ENCODE data around the gene CFAP52.

CFAP52 gene

DNA sequence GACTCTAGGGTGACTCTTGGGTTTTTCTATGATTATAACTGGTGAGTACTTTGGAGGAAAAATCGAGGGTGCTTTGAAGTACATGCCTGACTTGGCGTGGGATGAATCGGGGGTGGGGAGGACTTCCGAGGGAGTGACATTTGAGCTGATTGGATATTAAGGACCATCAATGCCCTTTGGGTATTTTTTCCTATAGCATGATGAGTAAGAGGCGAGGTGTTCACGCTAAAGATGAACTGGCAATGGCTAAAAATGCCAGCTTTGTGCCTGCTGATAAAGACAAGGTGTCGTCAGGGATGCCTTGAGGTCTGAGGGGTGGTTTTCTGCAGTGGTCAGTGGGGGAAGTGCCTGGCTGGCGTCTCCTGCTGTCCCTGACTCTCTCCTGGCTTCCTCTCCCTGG is 94.2 kb downstream of the CFAP52 start:
- H3K79me2 ChIP-seq (ENCODE audit: control insufficient read depth, insufficient read depth, low read length, unreplicated experiment): no peaks in the 10 kb centered on the region
- no peaks in the 10 kb centered on the region for H3K4me1 ChIP-seq (ENCODE audit: control insufficient read depth, insufficient read depth, low read length, unreplicated experiment)
- no peaks in the 10 kb centered on the region for H3K36me3 ChIP-seq (ENCODE audit: insufficient read depth, low read length)
- no peak overlapping the region for H3K27ac ChIP-seq (ENCODE audit: low read depth, low read length)
- H3K4me3 ChIP-seq (ENCODE audit: low read depth, low read length): no peak overlapping the region
- H3K27me3 ChIP-seq (ENCODE audit: insufficient read depth, low read length): no peaks in the 10 kb centered on the region
- no peak overlapping the region for H2AFZ ChIP-seq (ENCODE audit: low read length, unreplicated experiment)

- H3K36me3 ChIP-seq (ENCODE audit: insufficient read depth, low read length): no peaks in the 10 kb centered on the region
- H3K27ac ChIP-seq (ENCODE audit: low read depth, low read length): no peak overlapping the region
- H3K4me1 ChIP-seq (ENCODE audit: control insufficient read depth, insufficient read depth, low read length, unreplicated experiment): no peaks in the 10 kb centered on the region
- no peaks in the 10 kb centered on the region for H3K27me3 ChIP-seq (ENCODE audit: insufficient read depth, low read length)
- H2AFZ ChIP-seq (ENCODE audit: low read length, unreplicated experiment): no peak overlapping the region
- no peak overlapping the region for H3K4me3 ChIP-seq (ENCODE audit: low read depth, low read length)
- no peaks in the 10 kb centered on the region for H3K79me2 ChIP-seq (ENCODE audit: control insufficient read depth, insufficient read depth, low read length, unreplicated experiment)
Measured at GRCh38 chr17:9671559-9671958, 95.1 kb downstream of the CFAP52 start.

DNA sequence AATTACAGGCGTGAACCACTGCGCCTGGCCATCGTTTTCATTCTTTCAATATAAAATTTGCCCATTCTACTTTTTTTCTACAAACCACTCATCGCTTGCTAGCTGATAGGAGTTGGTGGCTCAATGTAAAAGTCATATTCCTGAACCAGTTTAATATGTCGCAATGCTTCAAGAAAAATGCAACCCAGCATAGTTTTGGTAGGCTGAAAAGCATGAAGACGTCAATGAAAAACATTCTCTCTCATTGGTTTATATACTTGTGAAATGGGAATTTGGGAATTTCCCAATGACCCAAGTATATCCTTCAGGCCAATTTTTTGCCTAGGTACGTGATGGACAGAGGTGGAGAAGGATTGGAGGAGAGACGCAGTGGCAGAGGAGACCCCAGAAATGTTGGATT is 95.8 kb downstream of the CFAP52 start:
- Histone ChIP-seq H2AFZ (ENCODE audit: low read length, unreplicated experiment) (no peak overlapping the region), H3K4me1 (ENCODE audit: control insufficient read depth, insufficient read depth, low read length, unreplicated experiment) (no peaks in the 10 kb centered on the region), H3K79me2 (ENCODE audit: control insufficient read depth, insufficient read depth, low read length, unreplicated experiment) (no peaks in the 10 kb centered on the region), H3K4me3 (ENCODE audit: low read depth, low read length) (no peak overlapping the region), H3K27ac (ENCODE audit: low read depth, low read length) (no peak overlapping the region), H3K36me3 (ENCODE audit: insufficient read depth, low read length) (no peaks in the 10 kb centered on the region), H3K27me3 (ENCODE audit: insufficient read depth, low read length) (no peaks in the 10 kb centered on the region)

DNA sequence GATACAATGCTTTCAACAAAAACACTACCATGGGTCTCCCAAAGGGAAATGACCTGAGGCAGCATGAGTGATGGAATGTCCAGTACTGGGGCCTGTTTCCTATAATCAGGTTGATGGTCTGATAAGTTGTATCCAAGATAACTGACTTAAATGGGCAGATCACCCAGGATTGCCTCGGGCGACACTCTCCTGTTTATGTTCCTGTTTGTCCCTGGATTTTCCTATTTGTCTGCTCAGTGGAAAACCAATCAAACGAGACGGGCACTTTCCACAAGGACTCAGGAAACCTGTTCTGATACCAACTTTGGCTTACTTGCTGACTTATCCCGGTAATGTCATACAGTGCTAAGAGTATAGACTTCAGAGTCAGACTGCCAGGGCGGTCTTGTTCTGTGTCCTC is 96.2 kb downstream of the CFAP52 start:
- H3K36me3 ChIP-seq (ENCODE audit: insufficient read depth, low read length): no peaks in the 10 kb centered on the region
- no peak overlapping the region for H3K27ac ChIP-seq (ENCODE audit: low read depth, low read length)
- no peaks in the 10 kb centered on the region for H3K79me2 ChIP-seq (ENCODE audit: control insufficient read depth, insufficient read depth, low read length, unreplicated experiment)
- no peaks in the 10 kb centered on the region for H3K27me3 ChIP-seq (ENCODE audit: insufficient read depth, low read length)
- H3K4me3 ChIP-seq (ENCODE audit: low read depth, low read length): no peak overlapping the region
- no peaks in the 10 kb centered on the region for H3K4me1 ChIP-seq (ENCODE audit: control insufficient read depth, insufficient read depth, low read length, unreplicated experiment)
- no peak overlapping the region for H2AFZ ChIP-seq (ENCODE audit: low read length, unreplicated experiment)

DNA sequence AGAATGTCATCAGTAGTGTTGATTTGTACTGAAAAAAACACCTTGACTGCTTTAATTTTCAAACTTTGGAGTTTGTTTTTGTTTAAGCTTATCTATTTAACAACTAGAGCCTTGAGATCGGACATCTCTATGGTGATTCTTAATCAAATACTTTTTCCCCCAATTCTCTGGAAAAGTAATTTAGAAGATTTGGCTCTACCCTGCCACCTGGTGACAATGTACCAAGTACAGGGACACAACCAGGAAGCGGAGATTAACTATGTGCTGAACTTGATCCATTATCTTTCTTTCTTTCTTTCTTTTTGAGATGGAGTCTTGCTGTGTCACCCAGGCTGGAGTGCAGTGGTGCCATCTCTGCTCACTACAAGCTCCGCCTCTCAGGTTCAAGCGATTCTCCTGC is 99.6 kb downstream of the CFAP52 start:
- no peak overlapping the region for H2AFZ ChIP-seq (ENCODE audit: low read length, unreplicated experiment)
- no peak overlapping the region for H3K27ac ChIP-seq (ENCODE audit: low read depth, low read length)
- no peaks in the 10 kb centered on the region for H3K36me3 ChIP-seq (ENCODE audit: insufficient read depth, low read length)
- H3K4me3 ChIP-seq (ENCODE audit: low read depth, low read length): no peak overlapping the region
- H3K79me2 ChIP-seq (ENCODE audit: control insufficient read depth, insufficient read depth, low read length, unreplicated experiment): no peaks in the 10 kb centered on the region
- H3K4me1 ChIP-seq (ENCODE audit: control insufficient read depth, insufficient read depth, low read length, unreplicated experiment): no peaks in the 10 kb centered on the region
- H3K27me3 ChIP-seq (ENCODE audit: insufficient read depth, low read length): no peaks in the 10 kb centered on the region

GRCh38 chr17:9676820-9677310 is 100.4 kb downstream of the CFAP52 start:
- Histone ChIP-seq H3K79me2 (ENCODE audit: control insufficient read depth, insufficient read depth, low read length, unreplicated experiment) (no peaks in the 10 kb centered on the region), H3K4me1 (ENCODE audit: control insufficient read depth, insufficient read depth, low read length, unreplicated experiment) (no peaks in the 10 kb centered on the region), H3K36me3 (ENCODE audit: insufficient read depth, low read length) (no peaks in the 10 kb centered on the region), H3K27me3 (ENCODE audit: insufficient read depth, low read length) (no peaks in the 10 kb centered on the region), H2AFZ (ENCODE audit: low read length, unreplicated experiment) (no peak overlapping the region), H3K4me3 (ENCODE audit: low read depth, low read length) (no peak overlapping the region), H3K27ac (ENCODE audit: low read depth, low read length) (no peak overlapping the region)

DNA sequence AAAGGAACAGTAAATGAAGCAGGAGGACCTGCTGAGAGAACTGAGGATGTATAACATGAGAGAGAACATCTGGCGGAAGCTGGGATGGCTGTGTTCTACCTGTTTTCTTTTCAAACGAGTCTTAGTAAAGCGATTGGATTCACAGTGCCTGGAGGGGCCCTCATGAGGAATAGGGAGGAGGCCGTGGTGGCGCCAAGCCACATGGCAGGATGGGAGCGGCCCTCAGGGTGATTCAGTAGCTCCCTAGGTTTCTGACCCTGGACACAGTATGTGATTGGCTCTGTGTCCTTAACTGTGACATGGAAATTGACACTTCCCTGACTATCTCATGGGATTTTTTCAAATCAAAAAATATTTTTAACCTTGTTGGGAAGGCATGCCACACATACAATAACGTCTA is 101.0 kb downstream of the CFAP52 start:
- Histone ChIP-seq H3K27ac (ENCODE audit: low read depth, low read length) (no peak overlapping the region), H3K4me3 (ENCODE audit: low read depth, low read length) (no peak overlapping the region), H3K27me3 (ENCODE audit: insufficient read depth, low read length) (no peaks in the 10 kb centered on the region), H2AFZ (ENCODE audit: low read length, unreplicated experiment) (no peak overlapping the region), H3K36me3 (ENCODE audit: insufficient read depth, low read length) (no peaks in the 10 kb centered on the region), H3K4me1 (ENCODE audit: control insufficient read depth, insufficient read depth, low read length, unreplicated experiment) (no peaks in the 10 kb centered on the region), H3K79me2 (ENCODE audit: control insufficient read depth, insufficient read depth, low read length, unreplicated experiment) (no peaks in the 10 kb centered on the region)

DNA sequence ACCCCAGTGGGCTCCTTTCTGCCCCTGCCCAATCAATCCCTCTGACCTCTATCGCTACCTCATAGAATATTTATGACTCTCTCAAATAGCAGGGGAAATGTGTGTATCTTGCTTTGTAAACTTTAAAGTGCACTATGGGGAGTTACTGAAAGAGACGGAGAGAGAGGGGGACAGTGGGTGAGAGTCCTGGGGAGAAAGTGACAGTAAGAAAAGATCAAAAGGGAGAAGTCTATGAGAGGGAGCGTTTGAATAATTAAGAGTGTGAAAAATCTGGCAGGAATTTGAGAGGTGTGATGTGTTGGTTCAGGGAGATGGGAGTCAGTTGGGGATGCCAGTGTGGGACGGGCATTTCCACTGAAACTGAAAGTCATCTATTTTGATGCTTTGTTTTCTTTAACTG is 101.5 kb downstream of the CFAP52 start:
- H2AFZ ChIP-seq (ENCODE audit: low read length, unreplicated experiment): no peak overlapping the region
- H3K27ac ChIP-seq (ENCODE audit: low read depth, low read length): no peak overlapping the region
- no peaks in the 10 kb centered on the region for H3K79me2 ChIP-seq (ENCODE audit: control insufficient read depth, insufficient read depth, low read length, unreplicated experiment)
- H3K4me3 ChIP-seq (ENCODE audit: low read depth, low read length): no peak overlapping the region
- no peaks in the 10 kb centered on the region for H3K36me3 ChIP-seq (ENCODE audit: insufficient read depth, low read length)
- H3K27me3 ChIP-seq (ENCODE audit: insufficient read depth, low read length): no peaks in the 10 kb centered on the region
- H3K4me1 ChIP-seq (ENCODE audit: control insufficient read depth, insufficient read depth, low read length, unreplicated experiment): no peaks in the 10 kb centered on the region

- H3K79me2 ChIP-seq (ENCODE audit: control insufficient read depth, insufficient read depth, low read length, unreplicated experiment): no peaks in the 10 kb centered on the region
- H3K4me3 ChIP-seq (ENCODE audit: low read depth, low read length): no peak overlapping the region
- no peak overlapping the region for H2AFZ ChIP-seq (ENCODE audit: low read length, unreplicated experiment)
- no peak overlapping the region for H3K27ac ChIP-seq (ENCODE audit: low read depth, low read length)
- H3K4me1 ChIP-seq (ENCODE audit: control insufficient read depth, insufficient read depth, low read length, unreplicated experiment): no peaks in the 10 kb centered on the region
- no peaks in the 10 kb centered on the region for H3K36me3 ChIP-seq (ENCODE audit: insufficient read depth, low read length)
- H3K27me3 ChIP-seq (ENCODE audit: insufficient read depth, low read length): no peaks in the 10 kb centered on the region
Measured at GRCh38 chr17:9684955-9685621, 108.6 kb downstream of the CFAP52 start.
